ENCODE measurements around the gene COX4I2.

The COX4I2 gene

GRCh38 chr20:31678389-31679356 lies 41.0 kb downstream of the COX4I2 start:
- FAIRE-seq = no peak

- no peak for FAIRE-seq
Measured at GRCh38 chr20:31679357-31680285, 41.9 kb downstream of the COX4I2 start.

GRCh38 chr20:31680286-31681127 lies 42.8 kb downstream of the COX4I2 start:
- no peak for FAIRE-seq

GRCh38 chr20:31681128-31681727 lies 43.5 kb downstream of the COX4I2 start:
- no peak for FAIRE-seq

GRCh38 chr20:31681769-31682168 lies 44.1 kb downstream of the COX4I2 start:
- no peak for FAIRE-seq

- FAIRE-seq = no peak
Measured at GRCh38 chr20:31682352-31682751, 44.6 kb downstream of the COX4I2 start.

- no peak for FAIRE-seq
Measured at GRCh38 chr20:31682927-31683326, 45.2 kb downstream of the COX4I2 start.

- FAIRE-seq = no peak
Measured at GRCh38 chr20:31684153-31685015, 46.7 kb downstream of the COX4I2 start.

GRCh38 chr20:31685853-31686643 lies 48.3 kb downstream of the COX4I2 start:
- no peak for FAIRE-seq

GRCh38 chr20:31687777-31688176 lies 50.1 kb downstream of the COX4I2 start:
- FAIRE-seq = no peak

- FAIRE-seq = no peak
Measured at GRCh38 chr20:31689141-31689540, 51.4 kb downstream of the COX4I2 start.

GRCh38 chr20:31690124-31690666 lies 52.5 kb downstream of the COX4I2 start:
- FAIRE-seq = no peak

GRCh38 chr20:31691646-31692275 lies 54.0 kb downstream of the COX4I2 start:
- no peak for FAIRE-seq

GRCh38 chr20:31693402-31693801 lies 55.7 kb downstream of the COX4I2 start:
- FAIRE-seq = no peak

GRCh38 chr20:31693987-31694661 lies 56.4 kb downstream of the COX4I2 start:
- no peak for FAIRE-seq
